DND-41 (cell line): ENCODE data around the gene DNAJC6.

ENCODE experiments used
- EZH2 ChIP-seq: IDR thresholded peaks from 3 replicates; pipeline ENCODE4 v1.6.1; 2012; ENCODE audit warnings: borderline replicate concordance, low read depth, mild to moderate bottlenecking, moderate library complexity, low read length, inconsistent platforms; ENCODE audit not compliant: severe bottlenecking
- TF ChIP-seq, protein P1 (sequence below): IDR thresholded peaks from 2 replicates; pipeline ENCODE4 v1.5.1; 2012; ENCODE audit warnings: borderline replicate concordance, low read length, moderate library complexity, mild to moderate bottlenecking; ENCODE audit not compliant: poor library complexity, severe bottlenecking; ENCODE audit errors: extremely low read depth

- TF ChIP-seq, protein P1, sequence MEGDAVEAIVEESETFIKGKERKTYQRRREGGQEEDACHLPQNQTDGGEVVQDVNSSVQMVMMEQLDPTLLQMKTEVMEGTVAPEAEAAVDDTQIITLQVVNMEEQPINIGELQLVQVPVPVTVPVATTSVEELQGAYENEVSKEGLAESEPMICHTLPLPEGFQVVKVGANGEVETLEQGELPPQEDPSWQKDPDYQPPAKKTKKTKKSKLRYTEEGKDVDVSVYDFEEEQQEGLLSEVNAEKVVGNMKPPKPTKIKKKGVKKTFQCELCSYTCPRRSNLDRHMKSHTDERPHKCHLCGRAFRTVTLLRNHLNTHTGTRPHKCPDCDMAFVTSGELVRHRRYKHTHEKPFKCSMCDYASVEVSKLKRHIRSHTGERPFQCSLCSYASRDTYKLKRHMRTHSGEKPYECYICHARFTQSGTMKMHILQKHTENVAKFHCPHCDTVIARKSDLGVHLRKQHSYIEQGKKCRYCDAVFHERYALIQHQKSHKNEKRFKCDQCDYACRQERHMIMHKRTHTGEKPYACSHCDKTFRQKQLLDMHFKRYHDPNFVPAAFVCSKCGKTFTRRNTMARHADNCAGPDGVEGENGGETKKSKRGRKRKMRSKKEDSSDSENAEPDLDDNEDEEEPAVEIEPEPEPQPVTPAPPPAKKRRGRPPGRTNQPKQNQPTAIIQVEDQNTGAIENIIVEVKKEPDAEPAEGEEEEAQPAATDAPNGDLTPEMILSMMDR = no peak
- TF ChIP-seq EZH2 = no peak
Measured at GRCh38 chr1:65343286-65343685, 33.9 kb downstream of the DNAJC6 start.
